Fibroblast of pulmonary artery (primary cell): ENCODE results near the gene RNU1-2.
"Not testable (repeated sequence)": the region's sequence is repeated elsewhere in the genome, so short reads cannot be mapped to it uniquely, and the experiment has no call there.

ENCODE experiments used
- DNase-seq: peaks from one replicate; pipeline ENCODE4 v3.0.0-alpha.2; 2010; ENCODE audit warnings: low read depth
- H3K4me3 ChIP-seq: replicated peaks from 2 replicates; pipeline ENCODE4 v1.5.1; 2011; ENCODE audit warnings: low read depth, mild to moderate bottlenecking, control low read depth, low read length, moderate library complexity
- TF ChIP-seq, protein P1 (sequence below): IDR thresholded peaks from 2 replicates; pipeline ENCODE4 v1.5.1; 2011; ENCODE audit warnings: mild to moderate bottlenecking, control low read depth, low read length, inconsistent platforms; ENCODE audit errors: missing control alignments

The RNU1-2 gene

DNA sequence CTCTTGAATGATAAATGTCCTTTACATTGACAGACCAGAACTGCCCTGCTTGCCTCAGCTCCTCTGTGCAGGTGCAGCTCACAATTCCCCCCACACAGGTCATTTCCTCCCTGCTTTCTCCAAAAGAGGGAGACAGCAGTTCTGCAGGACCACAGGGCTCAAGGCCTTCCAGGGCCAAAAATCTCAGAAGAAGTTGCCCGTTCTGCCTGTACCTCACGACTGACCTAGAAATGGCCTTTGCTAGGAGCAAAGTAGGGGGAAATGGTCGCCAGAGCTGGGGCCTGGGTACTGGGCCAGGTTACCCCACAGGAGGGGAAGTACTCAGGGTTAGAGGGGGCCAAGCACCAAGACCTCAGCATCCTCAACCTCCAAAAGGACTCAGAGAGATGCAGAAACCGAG is 11.1 kb downstream of the RNU1-2 start:
- no peak for DNase-seq

DNA sequence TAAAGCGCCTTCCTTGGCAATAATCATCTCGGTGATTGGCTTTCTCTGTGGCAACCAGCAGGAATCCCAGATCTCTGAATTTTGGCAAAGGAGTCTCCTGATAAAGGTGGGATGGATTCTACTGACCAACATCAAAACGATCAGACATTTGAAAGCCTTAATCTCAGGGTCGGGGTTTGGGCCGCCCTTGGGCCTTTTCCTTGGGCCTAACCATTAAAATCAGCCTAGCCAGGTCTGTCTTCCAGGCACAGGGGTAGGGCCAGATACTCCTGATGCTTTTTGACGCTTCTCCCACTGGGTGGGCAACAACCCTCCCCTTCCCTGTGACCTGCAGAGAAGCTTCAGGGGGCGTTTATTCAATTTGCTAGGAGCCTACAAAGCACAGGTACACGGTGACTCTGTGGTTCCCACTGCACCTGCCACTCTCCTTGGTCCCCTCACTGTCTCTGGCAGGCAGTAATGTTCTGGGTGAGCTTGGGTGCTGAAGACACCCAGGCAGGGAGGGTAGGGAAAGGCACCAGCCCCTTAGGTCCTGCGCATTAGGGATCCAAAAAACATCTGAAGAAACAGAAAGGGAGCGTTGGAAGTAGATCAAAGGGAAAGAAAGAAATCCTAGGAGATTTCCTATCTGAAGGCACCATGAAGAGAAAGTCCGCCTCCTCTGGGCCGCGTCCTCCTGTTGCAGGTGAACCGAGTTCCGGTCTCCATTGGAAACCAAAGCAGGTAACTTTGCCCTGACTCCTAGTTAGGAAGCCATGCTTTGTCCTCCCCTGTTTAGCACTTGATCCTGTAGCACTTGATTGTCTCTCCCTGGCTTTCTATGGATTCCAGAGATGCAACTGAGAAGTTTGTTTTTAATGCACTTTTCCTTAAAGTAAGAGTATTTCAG is 12.3 kb downstream of the RNU1-2 start:
- H3K4me3 ChIP-seq, result no peak overlapping the region
- no peak for DNase-seq
- TF ChIP-seq, protein P1, sequence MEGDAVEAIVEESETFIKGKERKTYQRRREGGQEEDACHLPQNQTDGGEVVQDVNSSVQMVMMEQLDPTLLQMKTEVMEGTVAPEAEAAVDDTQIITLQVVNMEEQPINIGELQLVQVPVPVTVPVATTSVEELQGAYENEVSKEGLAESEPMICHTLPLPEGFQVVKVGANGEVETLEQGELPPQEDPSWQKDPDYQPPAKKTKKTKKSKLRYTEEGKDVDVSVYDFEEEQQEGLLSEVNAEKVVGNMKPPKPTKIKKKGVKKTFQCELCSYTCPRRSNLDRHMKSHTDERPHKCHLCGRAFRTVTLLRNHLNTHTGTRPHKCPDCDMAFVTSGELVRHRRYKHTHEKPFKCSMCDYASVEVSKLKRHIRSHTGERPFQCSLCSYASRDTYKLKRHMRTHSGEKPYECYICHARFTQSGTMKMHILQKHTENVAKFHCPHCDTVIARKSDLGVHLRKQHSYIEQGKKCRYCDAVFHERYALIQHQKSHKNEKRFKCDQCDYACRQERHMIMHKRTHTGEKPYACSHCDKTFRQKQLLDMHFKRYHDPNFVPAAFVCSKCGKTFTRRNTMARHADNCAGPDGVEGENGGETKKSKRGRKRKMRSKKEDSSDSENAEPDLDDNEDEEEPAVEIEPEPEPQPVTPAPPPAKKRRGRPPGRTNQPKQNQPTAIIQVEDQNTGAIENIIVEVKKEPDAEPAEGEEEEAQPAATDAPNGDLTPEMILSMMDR, result no peak

More for the DNA sequence above, 11.1 kb downstream of the RNU1-2 start:
- TF ChIP-seq, protein P1, result no peak
- H3K4me3 ChIP-seq, result no peak overlapping the region

DNA sequence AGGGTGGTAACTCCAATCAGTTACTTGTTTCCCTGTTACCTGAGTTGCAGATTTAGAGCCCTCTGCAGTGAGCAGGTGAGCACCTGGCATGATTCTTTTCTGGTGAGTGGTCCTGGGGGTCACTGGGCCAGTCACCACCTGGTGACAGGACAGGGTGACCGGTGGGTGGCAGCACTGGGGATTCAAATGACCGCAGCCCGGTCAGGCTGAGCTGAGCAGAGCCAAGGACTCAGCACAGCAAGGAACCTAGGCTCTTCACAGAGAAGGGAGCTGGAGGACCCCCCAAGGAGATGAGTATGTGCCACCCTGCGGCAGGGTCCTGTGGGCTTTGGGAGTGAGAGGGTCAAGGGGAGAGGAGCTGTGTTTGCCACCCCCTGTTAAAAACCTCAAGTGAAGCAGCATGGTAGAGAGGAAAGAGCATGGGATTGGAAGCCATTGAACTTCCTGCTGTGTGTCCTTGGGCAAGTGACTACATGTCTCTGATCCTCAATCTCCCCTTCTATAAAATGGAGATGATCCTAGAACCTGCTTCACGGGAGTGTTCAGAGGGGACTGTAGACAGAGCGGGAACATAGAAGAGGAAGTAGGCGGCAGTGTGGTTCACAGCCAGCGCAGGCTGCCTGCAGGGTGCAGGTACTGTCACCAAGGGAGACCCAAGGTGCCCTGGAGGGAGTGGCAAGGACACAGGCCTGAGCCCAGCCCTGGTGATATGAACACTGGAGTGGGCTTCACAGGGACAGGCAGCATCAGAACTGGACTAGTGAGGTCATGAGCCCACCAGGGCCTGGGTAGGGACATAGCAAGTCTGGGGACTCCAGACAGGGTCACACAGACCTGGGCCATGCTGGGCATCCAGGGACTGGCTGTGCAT is 16.3 kb downstream of the RNU1-2 start:
- not testable (repeated sequence) for DNase-seq, H3K4me3 ChIP-seq

GRCh38 chr1:16912742-16913141 is 17.0 kb downstream of the RNU1-2 start:
- H3K4me3 ChIP-seq, DNase-seq: not testable (repeated sequence)

GRCh38 chr1:16913181-16913832 is 17.5 kb downstream of the RNU1-2 start:
- no peak for DNase-seq
- TF ChIP-seq, protein P1, result no peak
- peak overlapping the region; percentile 61 for H3K4me3 ChIP-seq

DNA sequence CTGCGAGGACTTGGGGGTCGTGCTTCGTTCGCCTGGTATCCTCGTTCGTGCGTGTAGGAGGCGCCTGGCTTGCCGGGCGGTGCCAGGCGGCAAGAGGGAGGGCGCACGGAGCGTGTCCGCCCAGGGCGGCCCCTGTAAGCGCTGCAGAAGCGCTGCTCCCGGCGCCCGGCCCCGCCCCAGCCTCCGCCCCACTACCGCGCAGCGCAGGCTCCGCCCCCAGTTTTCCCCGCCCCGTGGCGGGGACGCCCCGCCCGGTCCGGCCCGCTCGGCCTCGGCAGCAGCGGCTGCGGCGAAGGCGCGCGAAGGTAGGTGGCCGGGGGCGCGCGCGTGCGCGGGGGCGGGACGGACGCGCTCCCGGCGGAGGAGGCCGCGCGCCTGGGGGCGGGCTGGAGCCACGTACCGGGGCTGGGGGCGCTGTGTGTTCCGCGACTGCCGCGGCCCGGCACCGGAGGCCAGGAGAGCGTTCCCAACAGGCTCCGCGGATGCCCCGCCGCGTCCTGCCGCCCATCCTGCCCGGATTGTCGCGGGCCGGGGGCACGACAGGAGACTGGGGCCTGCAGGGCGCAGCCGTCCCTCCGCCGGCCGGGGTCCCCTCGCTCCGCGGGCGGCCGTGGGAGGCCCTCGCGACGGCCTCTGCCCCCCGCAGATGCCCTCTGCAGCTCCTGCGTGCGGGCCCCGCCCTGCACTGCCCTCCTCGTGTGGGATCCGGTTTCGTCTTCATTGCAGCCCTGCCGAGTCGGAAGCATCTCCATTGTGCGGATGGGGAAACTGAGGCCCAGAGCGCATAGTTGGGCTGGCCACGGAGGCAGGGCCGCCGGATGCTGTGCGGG is 18.3 kb downstream of the RNU1-2 start:
- peak; percentile 96 for DNase-seq
- H3K4me3 ChIP-seq, result peak overlapping the region; percentile 66

GRCh38 chr1:16914928-16915626 is 19.3 kb downstream of the RNU1-2 start:
- DNase-seq, result not testable (repeated sequence)
- H3K4me3 ChIP-seq, result peak overlapping the region; percentile 66

More for the DNA sequence above, 18.3 kb downstream of the RNU1-2 start:
- TF ChIP-seq, protein P1, result no peak
